HG03378 (cell line): Measurements from ENCODE around the gene SMARCD3.

ENCODE experiments used
- ATAC-seq: cut with Tn5 transposase; IDR thresholded peaks from one replicate; pipeline ENCODE4 v1.9.1; 2021; ENCODE audit warnings: mild to moderate bottlenecking, moderate library complexity; ENCODE audit not compliant: unreplicated experiment

Gene SMARCD3

DNA sequence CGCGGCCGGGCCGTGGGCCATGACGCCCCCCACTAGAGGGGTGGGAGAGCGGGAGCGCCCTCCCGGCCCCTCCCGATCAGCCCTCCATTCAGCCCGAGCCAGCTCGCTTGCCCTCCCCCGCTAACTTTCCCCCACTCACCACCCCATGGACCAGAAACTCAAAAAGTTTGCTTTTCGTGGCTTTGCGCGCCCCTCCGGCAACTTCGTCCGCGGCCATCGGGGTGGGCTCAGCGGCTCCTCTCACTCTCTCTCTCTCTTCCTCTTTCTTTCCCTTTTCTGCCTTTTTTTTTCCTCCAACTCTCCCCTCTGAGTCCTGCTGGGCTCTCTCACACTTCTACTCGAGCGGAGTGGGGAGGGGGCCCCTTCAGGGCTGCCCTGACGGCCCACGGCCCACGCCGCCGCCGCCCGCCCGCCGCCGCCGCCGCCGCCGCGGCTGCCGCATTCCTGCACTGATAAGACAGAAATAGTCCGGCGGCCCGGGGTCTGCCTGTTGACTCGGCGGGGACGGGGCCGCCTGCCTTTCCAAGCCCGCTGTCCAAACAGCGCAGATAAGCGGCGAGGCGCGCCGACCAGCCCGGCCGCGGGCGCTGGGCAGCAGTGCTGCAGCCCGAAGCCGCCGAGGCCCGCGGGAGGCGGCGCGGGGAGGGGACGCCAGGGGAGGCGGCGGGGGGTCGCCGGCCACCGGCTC, at the start of gene SMARCD3:
Gene SMARCD3, minus strand, starts transcription at position 349 of the 688 bp plus-strand sequence. Its CDS starts 132 bp downstream, at position 217.
- ATAC-seq: no peak

- no peak for ATAC-seq
These were observed 47.9 kb upstream of the SMARCD3 start for GRCh38 chr7:151296202-151296992.

GRCh38 chr7:151292850-151293249, 44.4 kb upstream of the SMARCD3 start:
- ATAC-seq: no peak

DNA sequence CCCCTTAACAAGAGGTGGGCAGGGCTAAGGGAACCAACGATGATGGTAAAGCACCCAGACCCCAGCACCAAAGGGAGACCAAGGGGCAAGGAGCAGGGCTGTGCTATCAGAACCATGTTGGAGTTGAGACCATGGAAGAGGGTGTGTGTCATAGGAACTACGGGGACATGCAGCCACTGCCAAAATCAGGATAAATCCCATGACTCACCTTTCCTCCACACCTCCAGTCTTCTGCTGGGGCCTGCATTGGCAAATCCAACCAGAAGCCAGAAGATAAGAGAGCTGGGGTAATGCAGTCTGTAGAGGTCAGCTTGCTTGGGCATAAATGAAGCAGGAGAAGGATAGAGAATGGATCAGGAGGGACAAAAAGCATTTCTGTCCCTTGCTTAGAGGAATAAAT, 42.7 kb upstream of the SMARCD3 start:
- ATAC-seq: no peak

- no peak for ATAC-seq
These were observed 41.9 kb upstream of the SMARCD3 start for GRCh38 chr7:151290355-151290760.

DNA sequence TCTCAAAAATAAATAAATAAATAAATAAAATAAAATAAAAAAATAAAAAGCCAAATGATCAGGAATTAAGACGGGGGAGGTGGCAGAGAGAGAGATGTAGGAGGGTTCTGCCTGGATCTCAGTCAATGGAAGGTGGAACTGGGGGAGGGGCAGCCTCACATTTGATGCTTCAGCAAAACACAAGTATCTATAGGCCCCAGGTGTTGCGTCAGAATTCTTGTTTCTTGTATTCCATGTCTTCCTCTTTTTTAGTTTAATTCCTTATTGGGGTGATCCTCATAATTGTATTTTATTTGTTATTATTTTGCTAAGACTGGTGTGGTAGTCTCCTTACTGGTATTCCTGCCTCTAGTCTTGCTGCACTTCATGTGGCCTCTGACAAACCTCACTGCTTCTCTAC, 41.4 kb upstream of the SMARCD3 start:
- ATAC-seq: no peak

DNA sequence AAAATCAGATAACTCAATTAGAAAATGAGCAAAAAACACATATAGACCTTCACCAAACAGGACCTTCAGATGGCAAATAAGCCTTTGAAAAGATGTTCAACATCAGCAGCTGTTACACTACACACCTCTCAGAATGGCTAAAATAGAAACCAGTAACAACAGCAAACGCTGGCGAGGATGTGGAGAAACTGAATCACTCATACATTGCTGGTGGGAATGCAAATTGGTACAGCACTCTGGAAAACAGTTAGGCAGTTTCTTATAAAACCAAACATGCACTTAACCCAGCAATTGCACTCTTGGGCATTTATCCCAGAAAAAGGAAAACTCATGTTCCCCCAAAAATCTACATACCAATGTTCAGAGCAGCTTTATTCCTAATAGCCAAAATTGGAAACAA, 37.7 kb upstream of the SMARCD3 start:
- ATAC-seq: no peak

- ATAC-seq: no peak
These were observed 34.8 kb upstream of the SMARCD3 start for GRCh38 chr7:151283302-151283701.

DNA sequence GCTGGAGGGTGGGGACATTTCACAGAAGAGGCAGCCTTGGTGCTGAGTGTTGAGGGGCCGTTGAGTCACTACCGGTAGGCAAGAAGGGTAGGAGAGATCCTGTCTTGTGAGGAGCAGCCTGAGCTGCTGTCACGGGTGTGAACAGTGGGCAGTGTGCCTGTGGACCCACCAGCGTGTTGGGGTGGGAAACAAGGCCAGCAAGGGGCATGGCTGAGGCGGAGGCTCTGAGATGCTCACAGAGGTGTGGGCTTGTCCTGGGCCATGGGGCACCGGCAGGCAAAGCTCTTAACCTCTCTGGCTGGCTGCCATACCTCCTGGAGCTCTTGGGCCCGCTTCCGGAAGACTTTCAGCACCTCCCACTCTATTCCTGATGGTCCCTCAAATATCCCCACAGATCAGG, 33.6 kb upstream of the SMARCD3 start:
- no peak for ATAC-seq

GRCh38 chr7:151281686-151282085, 33.2 kb upstream of the SMARCD3 start:
- no peak for ATAC-seq

DNA sequence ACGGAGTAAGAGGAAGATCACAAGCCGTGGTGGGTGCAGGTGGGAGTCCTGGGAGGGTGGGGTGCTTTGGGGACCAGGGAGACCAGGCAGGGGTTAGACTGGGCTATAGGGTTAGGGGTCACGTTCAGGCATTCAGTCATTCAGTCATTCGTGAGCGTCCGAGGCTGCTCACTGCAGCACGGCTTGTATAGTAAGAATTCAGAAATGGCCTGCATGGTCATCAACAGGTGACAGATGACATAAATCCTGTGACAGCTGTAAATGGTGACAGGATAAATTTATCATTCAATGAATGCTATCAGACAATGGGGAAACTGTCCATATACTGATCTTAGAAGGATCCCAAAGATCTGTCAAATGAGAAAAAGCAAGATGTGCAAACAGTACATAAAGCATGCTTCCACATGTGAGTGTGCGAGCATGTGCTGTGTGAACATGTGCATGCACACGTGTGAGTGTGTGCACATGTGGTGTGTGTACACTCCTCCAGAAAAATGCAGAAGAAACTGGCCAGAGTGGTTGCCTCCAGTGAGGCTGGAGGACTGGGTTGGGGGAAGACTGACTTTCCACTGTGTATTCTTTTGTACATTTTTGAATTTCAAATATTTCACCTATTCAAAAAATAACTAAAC, 32.0 kb upstream of the SMARCD3 start:
- no peak for ATAC-seq

- no peak for ATAC-seq
These were observed 31.4 kb upstream of the SMARCD3 start for GRCh38 chr7:151279868-151280267.

DNA sequence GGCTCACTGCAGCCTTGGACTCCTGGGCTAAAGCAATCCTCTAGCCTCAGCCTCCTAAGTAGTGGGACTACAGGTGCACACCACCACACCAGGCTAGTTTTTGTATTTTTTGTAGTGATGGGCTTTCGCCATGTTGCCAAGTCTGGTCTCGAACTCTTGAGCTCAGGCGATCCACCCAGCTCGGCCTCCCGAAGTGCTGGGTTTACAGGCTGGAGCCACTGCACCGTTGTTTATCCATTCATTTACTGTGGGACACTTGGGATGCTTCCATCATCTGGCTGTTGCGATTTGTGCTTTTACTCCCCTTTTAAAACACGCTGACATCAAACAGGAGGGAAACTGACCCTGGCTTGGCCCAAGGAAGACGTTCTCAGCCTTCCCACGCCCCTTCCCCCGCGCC, 30.5 kb upstream of the SMARCD3 start:
- no peak for ATAC-seq

GRCh38 chr7:151277631-151278030, 29.1 kb upstream of the SMARCD3 start:
- ATAC-seq: no peak

DNA sequence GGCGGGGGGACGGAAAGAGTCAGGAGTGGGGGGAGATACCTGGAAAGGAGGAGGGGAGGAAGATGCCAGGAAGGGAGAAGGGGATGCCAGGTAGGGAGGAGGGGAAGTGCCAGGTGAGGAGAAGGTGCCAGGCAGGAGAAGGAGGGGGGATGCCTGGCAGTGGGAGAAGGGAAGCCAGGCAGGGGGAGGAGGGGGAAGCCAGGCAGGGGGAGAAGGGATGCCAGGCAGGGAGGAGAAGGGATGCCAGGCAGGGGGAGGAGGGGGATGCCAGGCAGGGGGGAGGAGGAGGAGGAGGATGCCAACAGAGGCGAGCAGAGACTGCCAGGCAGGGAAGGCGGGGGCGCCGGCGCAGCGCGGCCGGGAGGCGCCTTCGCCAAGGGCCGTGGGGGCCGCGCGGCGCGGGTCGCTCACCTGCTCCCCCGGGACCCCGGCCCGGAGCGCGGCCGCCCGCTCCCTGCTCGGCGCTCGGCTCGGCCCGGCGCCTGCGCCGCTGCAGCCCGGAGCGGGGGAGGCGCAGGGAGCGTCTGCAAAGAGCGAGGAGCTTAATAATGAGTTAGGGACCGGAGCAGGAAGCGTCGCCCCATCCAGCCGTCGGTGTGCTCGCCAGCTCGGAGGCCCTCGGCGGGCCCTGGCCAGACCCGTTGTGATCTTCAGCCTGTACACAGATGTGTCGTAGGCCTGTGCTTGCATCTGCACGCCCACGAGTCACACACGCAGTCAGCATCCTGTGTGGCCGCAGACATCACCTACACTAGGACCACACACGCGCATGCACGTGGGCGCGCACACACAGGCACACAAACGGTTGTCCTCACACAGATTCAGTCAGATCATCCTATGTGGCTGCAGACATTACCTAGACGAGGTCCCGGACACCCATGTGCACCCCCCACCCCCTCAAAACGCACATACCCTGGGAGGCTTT, 28.4 kb upstream of the SMARCD3 start:
- ATAC-seq: no peak

GRCh38 chr7:151275813-151276577, 27.5 kb upstream of the SMARCD3 start:
- no peak for ATAC-seq

DNA sequence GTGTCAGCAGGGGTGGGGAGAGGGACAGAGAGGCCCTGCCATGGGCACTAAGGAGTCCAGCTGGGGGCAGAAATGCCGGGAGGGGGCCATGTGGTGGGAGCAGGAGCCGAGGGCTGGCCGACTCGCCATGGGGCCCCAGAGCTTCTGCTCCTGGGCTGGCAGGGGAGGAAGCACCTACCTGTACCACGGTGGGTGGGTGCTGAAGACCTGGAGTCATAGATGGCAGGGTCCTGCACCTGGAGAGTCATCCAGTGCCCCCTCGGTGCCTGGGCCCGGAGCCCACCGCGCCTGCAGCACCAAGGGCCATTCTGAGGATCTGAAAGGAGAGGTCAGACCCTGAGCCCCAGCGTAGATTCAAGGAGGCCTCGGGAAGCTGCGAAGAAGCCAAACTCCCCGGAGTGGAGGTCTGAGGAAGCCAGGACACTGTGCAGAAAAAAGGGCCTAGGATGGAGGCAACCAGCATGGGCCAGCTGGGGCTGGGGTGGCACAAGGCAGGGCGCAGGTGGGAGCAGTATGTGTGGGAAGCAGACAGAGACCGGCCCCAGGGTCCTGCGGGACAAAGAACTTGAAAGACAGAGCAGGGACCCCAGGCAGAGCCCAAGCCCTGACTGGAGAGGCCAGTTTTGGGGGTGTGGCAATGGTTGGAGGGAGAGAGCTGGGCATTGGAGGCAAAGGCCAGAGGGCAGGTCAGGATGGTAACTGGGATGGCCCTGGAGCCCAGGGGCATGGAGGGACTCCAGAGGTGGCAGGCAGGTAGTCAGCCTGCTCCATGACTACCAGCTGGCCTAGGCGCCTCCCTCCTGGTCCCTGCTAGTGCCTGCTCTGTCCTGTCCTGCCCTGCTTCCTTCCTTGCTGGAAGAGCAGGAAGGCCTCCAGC, 26.7 kb upstream of the SMARCD3 start:
- ATAC-seq: no peak

DNA sequence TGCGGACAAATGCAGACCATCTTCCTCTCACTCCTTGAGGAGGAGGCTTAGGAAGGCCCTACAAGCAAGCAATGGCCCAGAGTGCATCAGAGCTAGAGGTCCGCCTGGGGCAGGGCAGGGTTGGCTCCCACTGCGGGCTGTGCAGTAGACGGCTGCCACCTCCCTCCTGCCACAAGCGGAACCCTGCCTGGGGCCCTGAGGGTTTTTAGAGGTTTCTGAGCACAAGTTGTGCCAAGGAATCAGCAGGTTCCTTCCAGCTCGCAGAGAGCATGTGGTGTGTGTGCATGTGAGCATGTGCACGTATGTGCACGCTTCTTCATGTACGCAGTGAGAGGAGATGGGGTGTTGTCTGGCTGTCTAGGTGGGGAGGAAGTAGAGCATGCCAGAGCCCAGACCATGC, 25.9 kb upstream of the SMARCD3 start:
- no peak for ATAC-seq
